Measurements from ENCODE around the gene GPN1. TPM values are rescaled to one million over a fixed set of nuclear protein-coding genes. Genes with fewer than 3 reads are reported as not detected.

The GPN1 gene
- total RNA-seq, 1 experiment from 2014 or later: 35.9 TPM

GRCh38 chr2:27621524-27621923 is 7.3 kb upstream of the GPN1 start (continued):
- TF ChIP-seq ZNF532 (CRISPR knock-in tag; IDR thresholded peaks at IDR 0.05; ENCODE audit: borderline replicate concordance): no peak
- no peak for TF ChIP-seq AR (CRISPR knock-in tag; IDR thresholded peaks at IDR 0.05)
- TF ChIP-seq TP53 (CRISPR knock-in tag; IDR thresholded peaks at IDR 0.05): no peak
- TF ChIP-seq SOX15 (CRISPR knock-in tag; IDR thresholded peaks at IDR 0.05): no peak
- TF ChIP-seq JUN (CRISPR knock-in tag; IDR thresholded peaks at IDR 0.05): no peak

GRCh38 chr2:27622921-27623384 is 5.9 kb upstream of the GPN1 start:
- CTCF ChIA-PET: interaction anchor here (0.9 kb wide), 1 partner anchor 182 kb away, joined by 3 read pairs; no protein-coding TSS in a partner anchor
- POLR2A ChIA-PET: no interaction called here
- Mint-ChIP-seq H3K9me3 (no peaks in the 10 kb centered on the region), H3K27ac (peak overlapping the region; percentile 32; the same call in 1 of the 2 replicates), H3K4me1 (peaks cover 17% of the 10 kb centered on the region), H3K4me3 (no peak overlapping the region), H3K27me3 (ENCODE audit: low read depth) (no peaks in the 10 kb centered on the region), H3K36me3 (peaks cover 14% of the 10 kb centered on the region)
- ATAC-seq (peak; percentile 66), DNase-seq (ENCODE audit: low spot score) (no peak)
- TF ChIP-seq USF2 (CRISPR knock-in tag; IDR thresholded peaks at IDR 0.05) (no peak), JAZF1 (CRISPR knock-in tag; IDR thresholded peaks at IDR 0.05) (no peak), ZMAT4 (CRISPR knock-in tag; IDR thresholded peaks at IDR 0.05) (no peak), MXD4 (CRISPR knock-in tag; IDR thresholded peaks at IDR 0.05; ENCODE audit: borderline replicate concordance) (no peak), NFATC4 (CRISPR knock-in tag; IDR thresholded peaks at IDR 0.05) (no peak), PREB (CRISPR knock-in tag; IDR thresholded peaks at IDR 0.05; ENCODE audit: borderline replicate concordance) (no peak), E2F4 (CRISPR knock-in tag; IDR thresholded peaks at IDR 0.05; ENCODE audit: borderline replicate concordance, low read depth) (no peak), FOXP1 (CRISPR knock-in tag; IDR thresholded peaks at IDR 0.05; ENCODE audit: borderline replicate concordance) (no peak), ATF6 (CRISPR knock-in tag; IDR thresholded peaks at IDR 0.05) (no peak), RELA (CRISPR knock-in tag; IDR thresholded peaks at IDR 0.05; ENCODE audit: borderline replicate concordance) (no peak), NFE2L1 (CRISPR knock-in tag; IDR thresholded peaks at IDR 0.05) (no peak), PRRX2 (CRISPR knock-in tag; IDR thresholded peaks at IDR 0.05) (no peak), NFYB (CRISPR knock-in tag; conservative IDR thresholded peaks at IDR 0.05; ENCODE audit: low read depth) (no peak), FOXP4 (CRISPR knock-in tag; IDR thresholded peaks at IDR 0.05) (no peak)
